Lung (tissue), 12 donors: Measurements from ENCODE around the gene SLX4. TPM values are rescaled to one million over a fixed set of nuclear protein-coding genes. Genes with fewer than 3 reads are reported as not detected.

Experiments
- ATAC-seq: fragments of 200-7000 bp; cut with Tn5 transposase; one replicate; pipeline ENCODE4 v1.9.1; 2020; ENCODE audit warnings: moderate number of reproducible peaks; ENCODE audit not compliant: insufficient read depth, low FRiP score
- DNase-seq, 3 donors: peaks; one replicate each; pipeline ENCODE4 v3.0.0-alpha.2; 2013 to 2017
- H3K27ac ChIP-seq, 2 donors: one replicate each; pipeline ENCODE4 v1.5.1; 2013; ENCODE audit warnings: mild to moderate bottlenecking in 2 of 2, moderate library complexity in 2 of 2, control low read depth in 1 of 2, inconsistent platforms in 1 of 2, low read depth in 1 of 2, low read length in 1 of 2
- H3K27me3 ChIP-seq, 3 donors: one replicate each; pipeline ENCODE4 v1.5.1; 2013; ENCODE audit warnings: low read length in 2 of 3; ENCODE audit not compliant: control insufficient read depth in 3 of 3, insufficient read depth in 3 of 3
- H3K36me3 ChIP-seq, 4 donors: one replicate each; pipeline ENCODE4 v1.5.1; 2013; ENCODE audit warnings: low read length in 4 of 4, mild to moderate bottlenecking in 1 of 4, moderate library complexity in 1 of 4; ENCODE audit not compliant: control insufficient read depth in 4 of 4, insufficient read depth in 4 of 4
- H3K4me1 ChIP-seq, 5 donors: one replicate each; pipeline ENCODE4 v1.5.1; 2013; ENCODE audit warnings: low read length in 5 of 5, mild to moderate bottlenecking in 2 of 5, moderate library complexity in 1 of 5; ENCODE audit not compliant: control insufficient read depth in 5 of 5, insufficient read depth in 5 of 5
- H3K4me3 ChIP-seq: one replicate; pipeline ENCODE4 v1.5.1; 2013; ENCODE audit warnings: mild to moderate bottlenecking, control low read depth, moderate library complexity
- H3K9ac ChIP-seq, 2 donors: one replicate each; pipeline ENCODE4 v1.5.1; 2013; ENCODE audit warnings: low read length in 2 of 2, control low read depth in 1 of 2; ENCODE audit not compliant: insufficient read depth in 1 of 2
- H3K9me3 ChIP-seq, 4 donors: one replicate each; pipeline ENCODE4 v1.5.1; 2013; ENCODE audit warnings: low read length in 3 of 4, mild to moderate bottlenecking in 1 of 4, moderate library complexity in 1 of 4; ENCODE audit not compliant: control insufficient read depth in 4 of 4, insufficient read depth in 3 of 4
- CTCF ChIP-seq: IDR thresholded peaks from 2 replicates; pipeline ENCODE4 v1.5.1; 2012; ENCODE audit warnings: mild to moderate bottlenecking; ENCODE audit errors: control extremely low read depth, extremely low read depth
- WGBS, 2 donors: extraction: QIAGEN DNeasy Blood & Tissue Kit; methylation state at CpG; one replicate each; pipeline ENCODE4 v1.1.7; 2013; 5-methylcytosine and 5-hydroxymethylcytosine counted together
- polyA plus RNA-seq, 2 donors: library from polyadenylated mRNA; stranded (reverse); fragments of 200-250 nt; gene quantifications; one replicate each; pipeline ENCODE4 v1.2.1, GENCODE V29; 2013
- total RNA-seq, 2 donors: library from RNA; depleted of rRNA in 1 of 2; stranded (reverse); fragments of >200 nt in 1 of 2; gene quantifications; one replicate each; pipeline ENCODE4 v1.2.1, GENCODE V29; 2014 to 2021
- donor health status: control.
- donor health status: control.
- donor health status: Bipolar disorder and iron deficiency.
- donor health status: healthy.
- donor health status: DM: yes; HTN: yes; CAD: no.

SLX4 gene
- total and polyA plus RNA-seq, 4 donors, result 2.4 to 7.0 (median 3.7) TPM

DNA sequence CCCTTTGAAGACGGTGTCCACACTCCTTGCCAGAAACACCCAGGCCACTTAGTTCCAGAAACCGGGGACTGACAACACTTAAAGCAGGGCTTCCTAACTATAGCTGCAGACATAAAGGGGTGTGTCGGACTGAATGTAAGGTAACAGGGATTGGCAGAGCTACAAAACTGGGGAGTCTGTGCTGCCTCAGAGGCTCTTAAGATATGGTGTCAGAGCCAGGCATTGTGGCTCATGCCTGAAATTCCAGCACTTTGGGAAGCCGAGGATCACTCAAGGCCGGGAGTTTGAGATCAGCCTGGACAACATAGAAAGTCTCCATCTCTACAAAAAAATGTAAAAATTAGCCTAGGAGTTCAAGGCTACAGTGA, 20.0 kb downstream of the SLX4 start:
- Histone ChIP-seq H3K9ac (no peak overlapping the region), H3K4me3 (no peak overlapping the region), H3K9me3 (no peaks in the 10 kb centered on the region), H3K36me3 (peaks cover 0 to 16% (median 13%) of the 10 kb centered on the region in 4 donors), H3K27ac (peak overlapping the region in 1 of 2 donors; percentile 57), H3K27me3 (no peaks in the 10 kb centered on the region), H3K4me1 (peaks cover 0 to 6% (median 0%) of the 10 kb centered on the region in 5 donors)
- 52 to 62% methylated on average over 5 of the region's 5 CpGs for WGBS, 2 donors
- ATAC-seq (peak; percentile 19), DNase-seq (no peak)
- TF ChIP-seq CTCF, result no peak

GRCh38 chr16:3590736-3591435, 20.5 kb downstream of the SLX4 start:
- ATAC-seq (no peak), DNase-seq (no peak)
- peaks cover 0 to 6% (median 0%) of the 10 kb centered on the region in 5 donors for H3K4me1 ChIP-seq
- no peaks in the 10 kb centered on the region for H3K9me3 ChIP-seq
- H3K36me3 ChIP-seq, result peaks cover 0 to 16% (median 13%) of the 10 kb centered on the region in 4 donors
- no peaks in the 10 kb centered on the region for H3K27me3 ChIP-seq
- H3K9ac ChIP-seq, result no peak overlapping the region
- H3K27ac ChIP-seq, result peak overlapping the region in 1 of 2 donors; percentile 57
- H3K4me3 ChIP-seq, result no peak overlapping the region
- no peak for TF ChIP-seq CTCF
- WGBS, 2 donors, result 52 to 68% methylated on average over 26 to 27 of the region's 27 CpGs

DNA sequence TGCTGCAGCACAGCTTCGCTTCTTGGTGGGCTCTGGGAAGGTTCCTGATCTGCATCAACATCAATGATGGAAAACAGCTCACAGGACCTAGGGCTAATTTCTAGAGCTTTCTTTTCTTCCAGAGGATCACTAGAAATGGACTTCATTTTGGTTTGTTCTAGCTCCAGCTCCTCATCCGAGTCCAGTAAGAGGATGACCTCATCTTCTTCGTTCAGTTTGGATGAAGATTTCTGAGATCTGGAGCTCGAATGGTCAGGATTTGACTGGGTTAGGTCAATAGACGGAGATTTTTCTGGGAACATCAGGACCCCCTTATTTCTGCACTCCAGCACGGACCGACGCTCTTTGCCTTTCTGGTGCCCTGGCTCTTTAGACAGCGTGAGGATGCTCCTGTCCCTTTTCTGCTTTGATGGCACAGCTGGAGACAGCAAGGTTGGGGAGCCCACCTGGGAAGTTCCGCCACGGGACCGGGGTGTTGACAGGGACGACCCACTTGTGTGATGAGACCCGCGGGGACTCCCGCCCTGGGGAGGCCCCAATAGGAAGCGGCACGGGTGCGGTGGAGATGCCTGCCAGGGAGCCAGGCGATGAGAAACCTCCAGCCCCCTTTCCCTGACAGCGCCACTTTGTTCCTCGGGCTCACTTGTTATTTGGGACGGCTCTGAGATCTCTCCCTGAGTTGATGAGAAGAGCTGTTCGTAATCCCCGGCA, 21.3 kb downstream of the SLX4 start:
- no peak for DNase-seq
- Histone ChIP-seq H3K36me3 (peaks cover 0 to 16% (median 11%) of the 10 kb centered on the region in 4 donors), H3K9ac (no peak overlapping the region), H3K4me1 (peaks cover 0 to 6% (median 0%) of the 10 kb centered on the region in 5 donors), H3K9me3 (no peaks in the 10 kb centered on the region), H3K4me3 (no peak overlapping the region), H3K27ac (no peak overlapping the region), H3K27me3 (no peaks in the 10 kb centered on the region)
- no peak for TF ChIP-seq CTCF
- 93 to 96% methylated on average over 25 of the region's 25 CpGs for WGBS, 2 donors
- no peak for ATAC-seq
